Ectodermal cell (in vitro differentiated cells): ENCODE results near the gene GABRB2.

ENCODE experiments used
- H3K27ac ChIP-seq: 2 replicates; pipeline ENCODE4 v1.7.0; 2013; ENCODE audit warnings: mild to moderate bottlenecking, low read depth, low read length; ENCODE audit not compliant: insufficient read depth, poor library complexity, severe bottlenecking
- H3K27me3 ChIP-seq: 2 replicates; pipeline ENCODE4 v1.7.0; 2013; ENCODE audit warnings: mild to moderate bottlenecking, low read length; ENCODE audit not compliant: insufficient read depth, control insufficient read depth, poor library complexity, severe bottlenecking
- H3K36me3 ChIP-seq: one replicate; pipeline ENCODE4 v1.7.0; 2013; ENCODE audit warnings: low read length; ENCODE audit not compliant: control insufficient read depth, insufficient read depth
- H3K4me1 ChIP-seq: one replicate; pipeline ENCODE4 v1.7.0; 2013; ENCODE audit warnings: low read length; ENCODE audit not compliant: control insufficient read depth, insufficient read depth
- H3K4me3 ChIP-seq: 2 replicates; pipeline ENCODE4 v1.7.0; 2013; ENCODE audit warnings: low read depth, low read length, control low read depth; ENCODE audit not compliant: insufficient read depth
- H3K9me3 ChIP-seq: 2 replicates; pipeline ENCODE4 v1.7.0; 2013; ENCODE audit warnings: mild to moderate bottlenecking, low read length, moderate library complexity; ENCODE audit not compliant: control insufficient read depth
- WGBS, 2 experiments: methylation state at CpG; one replicate each; pipeline ENCODE4 v1.1.7; 2013; ENCODE audit warnings: missing lambda C conversion rate in 2 of 2; 5-methylcytosine and 5-hydroxymethylcytosine counted together

The GABRB2 gene

DNA sequence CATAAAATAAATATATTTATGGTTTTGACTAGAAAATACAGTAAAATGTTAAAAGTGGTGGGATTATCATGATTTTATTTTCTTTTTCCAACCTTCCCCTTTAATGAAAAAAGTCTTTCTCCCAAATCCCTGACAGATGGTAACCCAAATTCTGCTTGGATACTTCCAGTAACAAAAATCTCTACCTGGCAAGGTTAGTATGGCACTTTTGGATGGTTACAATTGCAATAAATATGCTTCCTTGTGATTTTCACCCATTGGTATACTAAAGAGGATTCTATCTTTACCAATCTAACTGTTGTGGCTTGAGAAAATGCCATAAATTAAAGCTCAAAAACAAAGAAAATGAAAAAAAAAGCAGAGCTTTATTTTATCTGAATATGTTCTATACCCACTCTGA lies 62.8 kb downstream of the GABRB2 start:
- no peak overlapping the region for H3K4me3 ChIP-seq
- H3K36me3 ChIP-seq = no peaks in the 10 kb centered on the region
- no peaks in the 10 kb centered on the region for H3K27me3 ChIP-seq
- H3K9me3 ChIP-seq = no peaks in the 10 kb centered on the region
- H3K4me1 ChIP-seq = no peaks in the 10 kb centered on the region
- H3K27ac ChIP-seq = no peak overlapping the region

DNA sequence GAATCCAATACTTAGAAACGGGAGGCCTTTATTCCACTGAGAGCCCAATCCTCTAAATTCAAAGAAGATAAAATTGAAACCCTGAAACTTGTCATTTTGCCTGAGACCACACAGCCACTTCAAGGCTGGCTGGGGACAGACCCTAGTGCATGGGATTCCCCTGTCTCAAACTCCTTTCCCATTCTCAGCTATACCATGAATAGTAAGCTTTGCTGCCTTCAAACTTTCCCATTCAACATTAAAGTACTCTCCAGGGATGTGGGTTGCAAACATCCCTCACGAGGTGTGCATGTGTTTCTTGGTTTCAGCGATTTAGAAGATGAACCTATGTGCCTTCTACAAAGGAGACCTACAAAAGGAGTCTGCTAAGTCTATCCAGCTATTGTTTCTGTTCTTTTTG lies 64.6 kb downstream of the GABRB2 start:
- Histone ChIP-seq H3K9me3 (no peaks in the 10 kb centered on the region), H3K36me3 (no peaks in the 10 kb centered on the region), H3K4me3 (no peak overlapping the region), H3K27me3 (no peaks in the 10 kb centered on the region), H3K4me1 (no peaks in the 10 kb centered on the region), H3K27ac (no peak overlapping the region)
- 90 to 95% methylated on average over 3 of the region's 3 CpGs for WGBS, 2 experiments

DNA sequence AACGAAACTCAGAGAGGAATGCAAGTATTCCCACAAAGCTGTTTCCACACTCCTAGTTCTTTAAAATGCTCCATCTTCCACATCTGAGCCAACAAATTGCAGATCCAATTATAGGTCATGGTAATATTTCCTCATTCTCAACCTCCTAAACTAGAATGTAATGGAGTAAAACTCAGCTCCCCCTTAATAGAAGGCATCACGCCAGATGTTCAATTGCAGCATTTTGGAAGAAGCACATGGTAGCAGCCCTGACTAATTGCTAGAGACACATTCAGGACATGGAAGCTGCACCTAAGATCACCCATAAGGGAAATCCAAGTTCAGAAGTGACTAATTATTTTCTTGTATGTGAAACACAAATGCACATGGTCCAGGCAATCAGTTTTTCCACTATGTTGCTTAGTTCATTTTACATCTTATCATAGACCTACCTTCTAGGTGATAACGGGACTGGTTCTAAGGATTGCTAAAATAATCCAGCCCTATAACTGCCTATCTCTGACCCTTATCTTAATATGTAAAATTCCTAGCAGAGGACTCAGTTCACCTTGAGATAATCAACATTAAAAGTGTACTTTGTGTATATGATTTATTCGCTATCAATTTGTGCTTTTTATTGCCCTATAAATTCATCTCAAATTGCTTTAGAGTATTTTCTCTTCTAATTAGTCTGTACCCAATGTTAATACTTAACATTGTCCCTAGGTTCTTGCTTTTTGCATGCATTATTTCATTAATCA lies 75.1 kb downstream of the GABRB2 start:
- Histone ChIP-seq H3K4me3 (no peak overlapping the region), H3K36me3 (no peaks in the 10 kb centered on the region), H3K27me3 (no peaks in the 10 kb centered on the region), H3K4me1 (no peaks in the 10 kb centered on the region), H3K9me3 (no peaks in the 10 kb centered on the region), H3K27ac (no peak overlapping the region)
- WGBS, 2 experiments = 87 to 100% methylated on average over 3 to 4 of the region's 4 CpGs

- 89 to 100% methylated on average over 1 of the region's 1 CpG for WGBS, 2 experiments
- H3K27ac ChIP-seq = no peak overlapping the region
- H3K4me1 ChIP-seq = no peaks in the 10 kb centered on the region
- H3K9me3 ChIP-seq = no peaks in the 10 kb centered on the region
- no peaks in the 10 kb centered on the region for H3K27me3 ChIP-seq
- H3K36me3 ChIP-seq = no peaks in the 10 kb centered on the region
- no peak overlapping the region for H3K4me3 ChIP-seq
Observed at GRCh38 chr5:161467703-161468102, 78.8 kb downstream of the GABRB2 start.

GRCh38 chr5:161460741-161461140 lies 85.8 kb downstream of the GABRB2 start:
- Histone ChIP-seq H3K4me1 (no peaks in the 10 kb centered on the region), H3K9me3 (no peaks in the 10 kb centered on the region), H3K27ac (no peak overlapping the region), H3K27me3 (no peaks in the 10 kb centered on the region), H3K36me3 (no peaks in the 10 kb centered on the region), H3K4me3 (no peak overlapping the region)
- 96 to 98% methylated on average over 1 of the region's 1 CpG for WGBS, 2 experiments

GRCh38 chr5:161446655-161447054 lies 99.9 kb downstream of the GABRB2 start:
- Histone ChIP-seq H3K9me3 (no peaks in the 10 kb centered on the region), H3K27me3 (no peaks in the 10 kb centered on the region), H3K4me1 (no peaks in the 10 kb centered on the region), H3K27ac (no peak overlapping the region), H3K4me3 (no peak overlapping the region), H3K36me3 (no peaks in the 10 kb centered on the region)
- WGBS, 2 experiments = 92 to 100% methylated on average over 1 of the region's 1 CpG

DNA sequence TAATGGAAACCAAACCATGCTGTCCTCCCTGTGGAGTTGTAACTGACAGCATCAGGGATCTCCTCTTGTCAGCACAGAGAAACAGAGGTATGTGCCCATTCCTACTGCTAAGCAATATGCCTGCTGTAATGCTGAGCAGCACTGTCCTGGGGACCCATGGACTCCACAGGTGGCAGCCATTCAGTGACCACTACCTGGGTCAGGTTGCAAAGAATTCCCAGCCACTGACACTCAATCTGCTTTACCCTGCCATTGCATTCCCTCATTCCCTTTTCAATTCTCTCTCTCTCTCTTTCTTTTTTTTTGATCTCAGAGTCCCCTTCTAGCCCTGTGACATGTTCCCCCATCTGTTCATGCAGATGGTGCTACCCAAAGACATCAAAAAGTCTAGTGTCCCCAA lies 104.1 kb downstream of the GABRB2 start:
- Histone ChIP-seq H3K9me3 (no peaks in the 10 kb centered on the region), H3K27ac (no peak overlapping the region), H3K27me3 (no peaks in the 10 kb centered on the region), H3K4me1 (no peaks in the 10 kb centered on the region), H3K4me3 (no peak overlapping the region), H3K36me3 (no peaks in the 10 kb centered on the region)

DNA sequence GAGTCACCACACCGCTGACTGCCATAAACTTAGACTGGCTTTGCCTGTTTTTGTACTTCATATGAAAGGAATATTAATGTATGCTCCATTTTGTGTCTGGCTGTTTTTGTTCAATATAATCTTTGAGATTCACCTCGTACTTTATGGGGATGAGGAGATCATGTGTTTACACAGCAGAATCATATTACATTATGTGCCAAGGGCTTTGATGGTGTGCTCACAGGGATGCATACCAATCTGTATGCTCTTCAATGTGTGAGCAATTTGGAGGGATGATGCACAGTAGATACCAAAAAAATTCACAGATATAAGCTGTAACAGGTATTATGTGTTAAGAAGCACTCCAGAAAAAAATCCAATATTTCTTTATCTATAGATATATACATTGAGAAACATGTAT lies 113.7 kb downstream of the GABRB2 start:
- no peaks in the 10 kb centered on the region for H3K4me1 ChIP-seq
- WGBS, 2 experiments = 98% methylated on average over 2 of the region's 2 CpGs; no CpG with 5 or more reads in 1 of the 2 experiments
- no peak overlapping the region for H3K4me3 ChIP-seq
- no peaks in the 10 kb centered on the region for H3K27me3 ChIP-seq
- no peak overlapping the region for H3K27ac ChIP-seq
- H3K9me3 ChIP-seq = no peaks in the 10 kb centered on the region
- no peaks in the 10 kb centered on the region for H3K36me3 ChIP-seq

- H3K4me3 ChIP-seq = no peak overlapping the region
- no peaks in the 10 kb centered on the region for H3K36me3 ChIP-seq
- no peaks in the 10 kb centered on the region for H3K4me1 ChIP-seq
- 100% methylated on average over 1 of the region's 1 CpG; no CpG with 5 or more reads in 1 of the 2 experiments for WGBS, 2 experiments
- no peak overlapping the region for H3K27ac ChIP-seq
- H3K27me3 ChIP-seq = no peaks in the 10 kb centered on the region
- H3K9me3 ChIP-seq = no peaks in the 10 kb centered on the region
Observed at GRCh38 chr5:161431963-161432362, 114.6 kb downstream of the GABRB2 start.

- Histone ChIP-seq H3K9me3 (no peaks in the 10 kb centered on the region), H3K27ac (no peak overlapping the region), H3K36me3 (no peaks in the 10 kb centered on the region), H3K27me3 (no peaks in the 10 kb centered on the region), H3K4me1 (peaks cover 11% of the 10 kb centered on the region), H3K4me3 (no peak overlapping the region)
- 63 to 73% methylated on average over 3 to 4 of the region's 4 CpGs for WGBS, 2 experiments
Observed at GRCh38 chr5:161421067-161421466, 125.5 kb downstream of the GABRB2 start.

- Histone ChIP-seq H3K4me3 (no peak overlapping the region), H3K27ac (no peak overlapping the region), H3K36me3 (no peaks in the 10 kb centered on the region), H3K27me3 (no peaks in the 10 kb centered on the region), H3K9me3 (no peaks in the 10 kb centered on the region), H3K4me1 (peaks cover 11% of the 10 kb centered on the region)
- WGBS, 2 experiments = 62 to 70% methylated on average over 2 to 3 of the region's 3 CpGs
Observed at GRCh38 chr5:161420521-161420920, 126.0 kb downstream of the GABRB2 start.
